ENCODE measurements around the gene OOEP. TPM values are rescaled to one million over a fixed set of nuclear protein-coding genes. Genes with fewer than 3 reads are reported as not detected.

OOEP gene
- total and polyA plus RNA-seq, 2 of the 4 experiments (the other 2 are of a cell fraction): not detected

GRCh38 chr6:73395875-73396274 lies 26.2 kb upstream of the OOEP start:
- POLR2A ChIA-PET (ENCODE audit: unreplicated experiment): no interaction called here
- Histone ChIP-seq H3K4me2 (ENCODE audit: low read depth, low read length) (no peak overlapping the region), H3K18ac (ENCODE audit: low read depth, low read length) (no peak overlapping the region), H2BK5ac (ENCODE audit: low read depth, low read length, poor library complexity, severe bottlenecking) (no peak overlapping the region), H3K79me1 (ENCODE audit: low read depth in 1 of 2, low read length in 2 of 2) (no peaks in the 10 kb centered on the region), H3K9me1 (ENCODE audit: insufficient read depth, low read length) (no peaks in the 10 kb centered on the region; the same call in 1 of the 2 replicates), H3K27ac (ENCODE audit: insufficient read depth, low read length) (no peak overlapping the region), H3K56ac (ENCODE audit: extremely low read depth, insufficient read depth, low read length) (no peak overlapping the region), H3K4ac (ENCODE audit: low read depth, low read length) (no peak overlapping the region), H2AFZ (replicated peaks; ENCODE audit: low read length, poor library complexity) (no peak overlapping the region), H2AK9ac (replicated peaks; ENCODE audit: low read depth, low read length, poor library complexity) (no peak overlapping the region), H2BK15ac (ENCODE audit: low read depth, low read length) (no peak overlapping the region), H3K14ac (replicated peaks; ENCODE audit: low read depth, low read length) (no peak overlapping the region), H4K20me1 (ENCODE audit: insufficient read depth, low read length) (no peaks in the 10 kb centered on the region), H3K36me3 (ENCODE audit: control insufficient read depth, insufficient read depth, low read length) (no peaks in the 10 kb centered on the region), H4K5ac (ENCODE audit: low read depth, low read length) (no peak overlapping the region), H3K9ac (ENCODE audit: low read depth, low read length) (no peak overlapping the region), H3K23ac (ENCODE audit: low read depth, low read length) (no peak overlapping the region), H4K8ac (ENCODE audit: low read depth in 2 of 2, low read length in 2 of 2) (no peak overlapping the region), H3K4me1 (ENCODE audit: control insufficient read depth, insufficient read depth, low read length) (no peaks in the 10 kb centered on the region), H2BK20ac (ENCODE audit: low read depth, low read length) (no peak overlapping the region), H4K91ac (ENCODE audit: insufficient read depth, low read depth, low read length) (no peak overlapping the region), H3K27me3 (ENCODE audit: control insufficient read depth, insufficient read depth, low read length) (no peaks in the 10 kb centered on the region), H2BK120ac (ENCODE audit: low read depth, low read length) (no peak overlapping the region), H2AK5ac (ENCODE audit: low read depth, low read length) (no peak overlapping the region), H3K4me3 (ENCODE audit: insufficient read depth, low read depth, low read length) (no peak overlapping the region), H3K9me3 (ENCODE audit: control insufficient read depth, insufficient read depth, low read length) (no peaks in the 10 kb centered on the region)
- intact Hi-C loops (cut with micrococcal nuclease): no loop called here
- TF ChIP-seq ELK1 (IDR thresholded peaks at IDR 0.05; ENCODE audit: borderline replicate concordance, low read depth, low read length) (no peak), RCOR1 (IDR thresholded peaks at IDR 0.05; ENCODE audit: insufficient replicate concordance, low read length) (no peak), CEBPB (IDR thresholded peaks at IDR 0.05; ENCODE audit: low read depth, low read length) (no peak), POLR2A (IDR thresholded peaks at IDR 0.05; ENCODE audit: low read depth, low read length) (no peak), MAZ (IDR thresholded peaks at IDR 0.05; ENCODE audit: borderline replicate concordance, low read depth, low read length) (no peak), MXI1 (IDR thresholded peaks at IDR 0.05; ENCODE audit: borderline replicate concordance, low read depth, low read length) (no peak), FOS (IDR thresholded peaks at IDR 0.05; ENCODE audit: low read depth, low read length) (no peak), CTCF (conservative IDR thresholded peaks at IDR 0.05; ENCODE audit: low read depth, low read length) (no peak), USF2 (IDR thresholded peaks at IDR 0.05; ENCODE audit: low read depth, low read length) (no peak), NFE2L2 (IDR thresholded peaks at IDR 0.05; ENCODE audit: low read depth, low read length) (no peak), SMC3 (IDR thresholded peaks at IDR 0.05; ENCODE audit: low read depth, low read length) (no peak), MAFK (IDR thresholded peaks at IDR 0.05; ENCODE audit: low read depth, low read length) (no peak), RFX5 (IDR thresholded peaks at IDR 0.05; ENCODE audit: low read depth, low read length) (no peak), RAD21 (IDR thresholded peaks at IDR 0.05; ENCODE audit: low read length) (no peak)
- ATAC-seq (ENCODE audit: low read depth): no peak
- DNase-seq: no peak
- no CpG with 5 or more reads among the region's 10 CpGs for WGBS, 2 experiments (ENCODE audit: extremely low coverage in 2 of 2, insufficient read length in 1 of 2)
- CTCF ChIA-PET: interaction anchor here (0.6 kb wide), 2 partner anchors 57 to 184 kb away, joined by 4 to 5 read pairs; no protein-coding TSS in a partner anchor
- in situ Hi-C loops (cut with MboI; ENCODE audit: low sequenced_read_pairs): no loop called here
- dilution Hi-C loops (cut with HindIII; ENCODE audit: low sequenced_read_pairs, unreplicated experiment): no loop called here
- BruUV-seq (replicated peaks): no TSS peak
